ENCODE results near the gene CLSTN2. TPM values are rescaled to one million over a fixed set of nuclear protein-coding genes. Genes with fewer than 3 reads are reported as not detected.

CLSTN2 gene
- total and polyA plus RNA-seq, 2 experiments from 2014 or later, result 3.5 to 7.0 TPM

DNA sequence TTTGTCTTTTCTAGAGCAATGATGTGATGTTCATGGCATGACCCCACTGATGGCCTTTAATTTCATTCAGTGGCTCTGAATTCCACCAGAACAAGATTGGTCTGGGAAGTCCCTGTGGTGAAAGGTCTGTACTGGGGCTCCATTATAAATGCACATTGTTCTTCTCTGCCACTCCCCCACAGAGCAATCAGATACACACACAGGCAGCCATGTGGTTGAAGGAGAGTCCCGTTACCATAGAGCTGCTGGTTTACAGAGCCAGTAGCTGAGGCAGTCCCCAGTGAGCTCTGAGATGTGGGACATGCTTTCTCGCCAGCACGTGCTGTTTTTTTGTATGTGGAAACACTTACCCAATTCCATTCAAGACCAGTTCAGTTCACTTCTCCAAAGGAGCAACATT is 570.2 kb downstream of the CLSTN2 start:
- H3K4me3 ChIP-seq, result no peak overlapping the region
- H3K4me1 ChIP-seq (ENCODE audit: low read depth), result no peaks in the 10 kb centered on the region
- DNase-seq (ENCODE audit: low read depth in 1 of 2, low spot score in 1 of 2), result peak; percentile 18 to 40
- H3K27me3 ChIP-seq, result peaks cover 72% of the 10 kb centered on the region
- no peaks in the 10 kb centered on the region for H3K9me3 ChIP-seq (ENCODE audit: low read depth)
- H3K36me3 ChIP-seq, result no peaks in the 10 kb centered on the region
- no peak overlapping the region for H3K27ac ChIP-seq
- TF ChIP-seq, protein P1, sequence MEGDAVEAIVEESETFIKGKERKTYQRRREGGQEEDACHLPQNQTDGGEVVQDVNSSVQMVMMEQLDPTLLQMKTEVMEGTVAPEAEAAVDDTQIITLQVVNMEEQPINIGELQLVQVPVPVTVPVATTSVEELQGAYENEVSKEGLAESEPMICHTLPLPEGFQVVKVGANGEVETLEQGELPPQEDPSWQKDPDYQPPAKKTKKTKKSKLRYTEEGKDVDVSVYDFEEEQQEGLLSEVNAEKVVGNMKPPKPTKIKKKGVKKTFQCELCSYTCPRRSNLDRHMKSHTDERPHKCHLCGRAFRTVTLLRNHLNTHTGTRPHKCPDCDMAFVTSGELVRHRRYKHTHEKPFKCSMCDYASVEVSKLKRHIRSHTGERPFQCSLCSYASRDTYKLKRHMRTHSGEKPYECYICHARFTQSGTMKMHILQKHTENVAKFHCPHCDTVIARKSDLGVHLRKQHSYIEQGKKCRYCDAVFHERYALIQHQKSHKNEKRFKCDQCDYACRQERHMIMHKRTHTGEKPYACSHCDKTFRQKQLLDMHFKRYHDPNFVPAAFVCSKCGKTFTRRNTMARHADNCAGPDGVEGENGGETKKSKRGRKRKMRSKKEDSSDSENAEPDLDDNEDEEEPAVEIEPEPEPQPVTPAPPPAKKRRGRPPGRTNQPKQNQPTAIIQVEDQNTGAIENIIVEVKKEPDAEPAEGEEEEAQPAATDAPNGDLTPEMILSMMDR (IDR thresholded peaks at IDR 0.05; ENCODE audit: low read depth, low read length), result no peak

DNA sequence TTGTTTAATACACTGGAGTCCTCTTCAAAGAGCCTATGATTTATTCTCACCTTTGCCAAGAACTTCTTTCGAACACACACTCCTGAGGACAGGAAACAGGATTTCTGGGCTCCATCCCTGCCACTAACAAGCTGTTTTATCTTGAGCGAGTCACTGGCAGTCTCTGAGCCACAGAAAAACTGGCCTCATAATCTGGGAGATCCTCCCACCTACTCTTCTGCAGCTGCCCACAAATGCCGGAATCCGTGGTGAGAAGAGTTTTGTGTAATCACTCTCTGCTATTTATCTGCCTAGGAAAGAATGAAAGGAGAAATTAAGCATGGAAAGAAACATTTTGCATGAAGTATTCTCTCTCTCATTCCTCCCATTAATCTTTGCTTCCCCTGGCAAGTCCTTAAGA is 570.9 kb downstream of the CLSTN2 start:
- H3K27ac ChIP-seq, result no peak overlapping the region

DNA sequence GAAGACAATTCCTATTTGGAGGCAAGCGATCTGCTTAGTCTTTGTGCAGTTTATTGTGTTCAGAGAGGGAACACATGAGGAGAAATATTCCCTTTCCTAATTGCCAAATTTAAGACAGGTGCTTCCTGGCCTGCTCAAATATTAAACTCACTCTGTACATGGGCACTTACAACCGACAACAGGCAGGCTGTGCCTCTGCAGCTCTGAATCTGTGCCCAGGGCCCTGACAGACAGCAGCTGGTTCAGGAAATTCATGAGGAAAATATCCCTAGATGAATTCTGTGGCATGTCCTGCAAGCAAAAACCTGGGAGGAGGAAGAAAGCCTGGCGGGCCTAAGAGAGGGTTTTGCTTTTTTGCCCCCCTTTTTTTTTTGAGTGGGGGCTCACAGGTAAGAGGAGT is 573.6 kb downstream of the CLSTN2 start:
- TF ChIP-seq, protein P1 (IDR thresholded peaks at IDR 0.05; ENCODE audit: low read depth, low read length), result no peak
- H3K27ac ChIP-seq, result no peak overlapping the region

More for the DNA sequence above, 570.9 kb downstream of the CLSTN2 start:
- no peak overlapping the region for H3K4me3 ChIP-seq
- TF ChIP-seq, protein P1 (IDR thresholded peaks at IDR 0.05; ENCODE audit: low read depth, low read length), result no peak
- DNase-seq (ENCODE audit: low read depth in 1 of 2, low spot score in 1 of 2), result peak in 1 of 2 donors; percentile 1
- H3K36me3 ChIP-seq, result no peaks in the 10 kb centered on the region
- peaks cover 73% of the 10 kb centered on the region for H3K27me3 ChIP-seq
- no peaks in the 10 kb centered on the region for H3K4me1 ChIP-seq (ENCODE audit: low read depth)
- H3K9me3 ChIP-seq (ENCODE audit: low read depth), result no peaks in the 10 kb centered on the region

DNA sequence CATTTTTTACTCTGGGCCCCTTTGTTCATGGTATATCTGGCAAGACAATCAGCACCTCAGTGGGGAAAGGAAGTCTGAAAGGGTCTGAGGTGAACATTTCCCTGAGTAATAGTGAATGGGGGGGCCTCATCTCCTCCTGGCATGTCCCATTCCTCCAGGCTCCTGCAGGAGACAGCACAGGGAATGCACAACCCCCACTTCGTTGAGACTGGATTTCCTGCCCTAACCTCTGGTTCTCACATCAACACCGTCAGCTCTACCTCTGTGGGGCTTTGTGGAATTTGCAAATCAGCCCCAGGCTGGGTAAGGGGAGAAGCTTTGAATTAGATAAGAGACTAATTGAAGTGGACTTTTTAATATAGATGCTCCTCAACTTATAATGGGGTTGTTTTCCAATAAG is 574.5 kb downstream of the CLSTN2 start:
- TF ChIP-seq, protein P1 (IDR thresholded peaks at IDR 0.05; ENCODE audit: low read depth, low read length), result no peak
- peaks cover 43% of the 10 kb centered on the region for H3K27me3 ChIP-seq
- H3K27ac ChIP-seq, result no peak overlapping the region
- no peaks in the 10 kb centered on the region for H3K9me3 ChIP-seq (ENCODE audit: low read depth)
- H3K36me3 ChIP-seq, result no peaks in the 10 kb centered on the region
- no peak overlapping the region for H3K4me3 ChIP-seq
- H3K4me1 ChIP-seq (ENCODE audit: low read depth), result no peaks in the 10 kb centered on the region
- DNase-seq (ENCODE audit: low read depth in 1 of 2, low spot score in 1 of 2), result no peak

More for the DNA sequence above, 573.6 kb downstream of the CLSTN2 start:
- Histone ChIP-seq H3K27me3 (peaks cover 48% of the 10 kb centered on the region), H3K4me3 (no peak overlapping the region), H3K9me3 (ENCODE audit: low read depth) (no peaks in the 10 kb centered on the region), H3K4me1 (ENCODE audit: low read depth) (no peaks in the 10 kb centered on the region), H3K36me3 (no peaks in the 10 kb centered on the region)
- no peak for DNase-seq (ENCODE audit: low read depth in 1 of 2, low spot score in 1 of 2)

DNA sequence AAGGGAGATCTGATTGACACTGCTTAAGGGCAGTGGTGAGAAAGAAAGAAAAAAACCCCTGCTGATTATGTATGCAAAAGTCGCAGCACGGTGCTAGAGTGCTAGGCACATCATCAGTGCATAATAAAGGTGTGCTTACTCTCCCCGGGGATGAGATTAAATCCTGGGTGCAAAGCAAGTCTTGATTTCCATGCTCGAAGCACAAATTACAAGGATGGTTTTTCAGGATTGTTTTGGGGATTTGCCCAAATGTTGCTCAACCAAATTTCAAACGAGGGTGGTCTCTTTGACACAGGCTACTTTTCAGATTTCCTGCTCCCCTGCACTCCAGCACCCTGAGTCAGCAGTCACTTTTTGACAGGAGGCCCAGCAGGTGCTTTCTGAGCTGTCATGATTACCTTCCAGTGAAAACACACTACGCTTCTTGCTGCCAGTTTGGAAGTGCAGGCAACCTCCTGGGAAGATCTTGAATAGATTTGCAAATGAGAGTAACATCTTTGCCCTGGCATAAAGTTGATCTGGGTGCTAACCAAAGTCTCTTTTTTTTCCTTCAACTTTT is 575.4 kb downstream of the CLSTN2 start:
- H3K36me3 ChIP-seq, result no peaks in the 10 kb centered on the region
- H3K27ac ChIP-seq, result no peak overlapping the region
- no peaks in the 10 kb centered on the region for H3K4me1 ChIP-seq (ENCODE audit: low read depth)
- no peaks in the 10 kb centered on the region for H3K9me3 ChIP-seq (ENCODE audit: low read depth)
- TF ChIP-seq, protein P1 (IDR thresholded peaks at IDR 0.05; ENCODE audit: low read depth, low read length), result no peak
- no peak for DNase-seq (ENCODE audit: low read depth in 1 of 2, low spot score in 1 of 2)
- H3K4me3 ChIP-seq, result no peak overlapping the region
- peaks cover 36% of the 10 kb centered on the region for H3K27me3 ChIP-seq

Data from cardiac muscle cell (in vitro differentiated cells and primary cell).